ENCODE data around the gene ANKZF1. TPM values are rescaled to one million over a fixed set of nuclear protein-coding genes. Genes with fewer than 3 reads are reported as not detected.

Gene ANKZF1
- total and polyA plus RNA-seq, 10 of the 15 experiments (the other 5 are each of a cell fraction or from before 2014, with no cell fraction given), result 3.1 to 104 (median 35.0) TPM

- TF ChIP-seq ZBTB4 (CRISPR knock-in tag; IDR thresholded peaks at IDR 0.05) (no peak), MYB (IDR thresholded peaks at IDR 0.05; ENCODE audit: borderline replicate concordance, low read depth, low read length) (no peak), SUZ12 (IDR thresholded peaks at IDR 0.05; ENCODE audit: unreplicated experiment) (no peak), DPF2 (IDR thresholded peaks at IDR 0.05) (peak; percentile 69), IRF3 (IDR thresholded peaks at IDR 0.05) (no peak), MXI1 (IDR thresholded peaks at IDR 0.05; ENCODE audit: low read depth, low read length) (no peak), WRNIP1 (IDR thresholded peaks at IDR 0.05; ENCODE audit: borderline replicate concordance, low read depth, low read length) (no peak), USF1 (IDR thresholded peaks at IDR 0.05; ENCODE audit: borderline replicate concordance, extremely low read length, insufficient read depth, low read depth, low read length) (no peak), ZBTB33 (IDR thresholded peaks at IDR 0.05) (no peak), FOXM1 (IDR thresholded peaks at IDR 0.05; ENCODE audit: low read depth, low read length) (peak; percentile 56; the same call in 1 of the 2 replicates), NRF1 (conservative IDR thresholded peaks at IDR 0.05; ENCODE audit: low read depth, low read length) (no peak), ATF7 (IDR thresholded peaks at IDR 0.05; ENCODE audit: low read depth) (peak; percentile 22; the same call in 1 of the 2 replicates), PBX3 (IDR thresholded peaks at IDR 0.05; ENCODE audit: insufficient replicate concordance, low read depth, low read length) (no peak), IKZF2 (IDR thresholded peaks at IDR 0.05) (peak; percentile 90 to 93), CEBPZ (IDR thresholded peaks at IDR 0.05; ENCODE audit: low read depth, low read length) (no peak), BACH1 (IDR thresholded peaks at IDR 0.05; ENCODE audit: borderline replicate concordance) (peak; percentile 8; the same call in 1 of the 2 replicates)
These were observed 48.4 kb downstream of the ANKZF1 start (continued) for GRCh38 chr2:219277703-219278654.
